ENCODE results near the gene A1BG. TPM values are rescaled to one million over a fixed set of nuclear protein-coding genes. Genes with fewer than 3 reads are reported as not detected.
"Not testable (repeated sequence)": the region's sequence is repeated elsewhere in the genome, so short reads cannot be mapped to it uniquely, and the experiment has no call there.

A1BG gene
- total and polyA plus RNA-seq, 10 donors: 10.8 to 76.5 (median 34.6) TPM

GRCh38 chr19:58380662-58381459, 27.6 kb upstream of the A1BG start, which contains the start of gene ZNF837:
Gene ZNF837 (minus strand): TSS chr19:58381030. CDS start chr19:58369332, 11,698 bp downstream.
- 0 to 1% (median 0%) methylated on average over 21 to 83 of the region's 83 CpGs for WGBS, 5 donors
- H3K36me3 ChIP-seq: no peaks in the 10 kb centered on the region
- peak within 1 kb of the TSS; percentile 60 to 98 (median 83) for H3K4me3 ChIP-seq
- peak within 1 kb of the TSS; percentile 87 to 100 (median 96) for H3K27ac ChIP-seq
- H3K9me3 ChIP-seq: no peaks in the 10 kb centered on the region
- DNase-seq: peak; percentile 100
- H3K4me1 ChIP-seq: peaks cover 28 to 51% (median 35%) of the 10 kb centered on the region in 6 donors
- H3K27me3 ChIP-seq (replicated peaks in 1 of 7): no peaks in the 10 kb centered on the region
- intact Hi-C loops (cut with DNase I; ENCODE audit: low total_unique reads): no loop called here
- TF ChIP-seq CTCF (IDR thresholded peaks at IDR 0.05 in 8 of 11, conservative IDR thresholded peaks at IDR 0.05 in 3 of 11) (peak in 6 of 11 experiments; percentile 10 to 56 (median 36)), POLR2A (IDR thresholded peaks at IDR 0.05) (peak; percentile 65 to 86 (median 84)), POLR2AphosphoS5 (IDR thresholded peaks at IDR 0.05) (peak; percentile 94 to 96 (median 96))

GRCh38 chr19:58380037-58380661, 26.9 kb upstream of the A1BG start:
- Histone ChIP-seq H3K9me3 (no peaks in the 10 kb centered on the region), H3K4me3 (peak overlapping the region; percentile 60 to 98 (median 83)), H3K4me1 (peaks cover 23 to 44% (median 28%) of the 10 kb centered on the region in 6 donors), H3K27me3 (replicated peaks in 1 of 7) (no peaks in the 10 kb centered on the region), H3K36me3 (no peaks in the 10 kb centered on the region), H3K27ac (peak overlapping the region; percentile 87 to 100 (median 96))
- 4 to 8% (median 6%) methylated on average over 24 of the region's 24 CpGs for WGBS, 5 donors
- no peak for DNase-seq
- intact Hi-C loops (cut with DNase I; ENCODE audit: low total_unique reads): no loop called here
- TF ChIP-seq POLR2A (IDR thresholded peaks at IDR 0.05) (no peak), POLR2AphosphoS5 (IDR thresholded peaks at IDR 0.05) (no peak), CTCF (IDR thresholded peaks at IDR 0.05 in 8 of 11, conservative IDR thresholded peaks at IDR 0.05 in 3 of 11) (no peak)

- Histone ChIP-seq H3K27me3 (replicated peaks in 1 of 7) (no peaks in the 10 kb centered on the region), H3K27ac (peak overlapping the region in 2 of 8 donors; percentile 97 to 100), H3K4me1 (peaks cover 23 to 38% (median 28%) of the 10 kb centered on the region in 6 donors), H3K9me3 (no peaks in the 10 kb centered on the region), H3K4me3 (no peak overlapping the region), H3K36me3 (no peaks in the 10 kb centered on the region)
- intact Hi-C loops (cut with DNase I; ENCODE audit: low total_unique reads): no loop called here
- TF ChIP-seq CTCF (IDR thresholded peaks at IDR 0.05 in 8 of 11, conservative IDR thresholded peaks at IDR 0.05 in 3 of 11) (no peak), POLR2AphosphoS5 (IDR thresholded peaks at IDR 0.05) (no peak), POLR2A (IDR thresholded peaks at IDR 0.05) (no peak)
- DNase-seq: peak; percentile 77
- WGBS, 5 donors: 90 to 95% (median 93%) methylated on average over 6 of the region's 6 CpGs
Observed at GRCh38 chr19:58379246-58379645, 26.0 kb upstream of the A1BG start.

- H3K36me3 ChIP-seq; DNase-seq; H3K27ac ChIP-seq; H3K27me3 ChIP-seq (replicated peaks in 1 of 7); H3K9me3 ChIP-seq; intact Hi-C loops (cut with DNase I; ENCODE audit: low total_unique reads); H3K4me3 ChIP-seq: not testable (repeated sequence)
- H3K4me1 ChIP-seq: peaks cover 18 to 26% (median 20%) of the 10 kb centered on the region in 6 donors
- WGBS, 5 donors: 81 to 98% (median 89%) methylated on average over 7 of the region's 7 CpGs
Observed at GRCh38 chr19:58376724-58377123, 23.4 kb upstream of the A1BG start.

All from spleen (tissue), 11 donors.